Bronchial epithelial cell (primary cell): Measurements from ENCODE around the gene BRD1. TPM values are rescaled to one million over a fixed set of nuclear protein-coding genes. Genes with fewer than 3 reads are reported as not detected.
A peak's percentile ranks its signal among the peaks of the same experiment; 100 is the strongest.

Experiments used
- DNase-seq: peaks from one replicate; pipeline ENCODE4 v3.0.0-alpha.2; 2010; ENCODE audit warnings: low read depth
- FAIRE-seq: peaks from 2 replicates; lab custom pipeline; 2011; peaks lifted over from hg19 to GRCh38; lab: Jason Lieb, UNC
- H3K27me3 ChIP-seq: 2 replicates; pipeline ENCODE4 v1.5.1; 2011; ENCODE audit warnings: low read length; ENCODE audit not compliant: control insufficient read depth, insufficient read depth
- H3K36me3 ChIP-seq: 2 replicates; pipeline ENCODE4 v1.5.1; 2011; ENCODE audit warnings: low read length; ENCODE audit not compliant: control insufficient read depth, insufficient read depth
- H3K4me3 ChIP-seq: 2 replicates; pipeline ENCODE4 v1.5.1; 2011; ENCODE audit warnings: mild to moderate bottlenecking, low read depth, low read length, control low read depth
- CTCF ChIP-seq: IDR thresholded peaks from 2 replicates; pipeline ENCODE4 v1.5.1; 2011; ENCODE audit warnings: mild to moderate bottlenecking, moderate library complexity, low read length, control low read depth, inconsistent platforms; ENCODE audit not compliant: insufficient read depth, severe bottlenecking
- total RNA-seq: library from RNA; depleted of rRNA; stranded (reverse); fragments of >200 nt; gene quantifications from 2 replicates; pipeline ENCODE4 v1.2.1, GENCODE V29; 2014

BRD1 gene
- total RNA-seq, 1 donor from 2014 or later: 18.2 TPM

DNA sequence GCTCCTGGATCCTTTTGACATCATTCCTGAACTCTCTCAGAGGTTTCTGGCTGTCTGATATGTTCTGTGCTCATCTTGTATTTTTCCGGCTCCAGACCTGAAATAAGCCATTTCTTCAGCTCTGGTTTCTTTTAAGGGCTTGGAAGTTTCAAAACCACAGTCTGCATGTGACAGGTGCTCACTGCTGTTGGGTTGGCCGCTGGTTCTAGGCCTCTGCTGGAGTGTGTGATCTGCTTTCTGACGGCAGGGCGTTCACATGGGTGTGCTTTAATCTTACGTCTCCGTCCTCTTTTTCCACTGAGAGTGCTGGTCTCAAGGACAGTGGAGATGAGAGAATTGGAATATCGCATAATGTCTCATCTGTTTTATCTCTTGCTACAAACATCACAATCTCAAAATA is 36.3 kb upstream of the BRD1 start:
- H3K4me3 ChIP-seq: no peak overlapping the region
- no peaks in the 10 kb centered on the region for H3K36me3 ChIP-seq
- H3K27me3 ChIP-seq: no peaks in the 10 kb centered on the region
- FAIRE-seq: no peak
- TF ChIP-seq CTCF: no peak
- no peak for DNase-seq

GRCh38 chr22:49862496-49862776 is 34.8 kb upstream of the BRD1 start:
- DNase-seq (no peak), FAIRE-seq (no peak)

DNA sequence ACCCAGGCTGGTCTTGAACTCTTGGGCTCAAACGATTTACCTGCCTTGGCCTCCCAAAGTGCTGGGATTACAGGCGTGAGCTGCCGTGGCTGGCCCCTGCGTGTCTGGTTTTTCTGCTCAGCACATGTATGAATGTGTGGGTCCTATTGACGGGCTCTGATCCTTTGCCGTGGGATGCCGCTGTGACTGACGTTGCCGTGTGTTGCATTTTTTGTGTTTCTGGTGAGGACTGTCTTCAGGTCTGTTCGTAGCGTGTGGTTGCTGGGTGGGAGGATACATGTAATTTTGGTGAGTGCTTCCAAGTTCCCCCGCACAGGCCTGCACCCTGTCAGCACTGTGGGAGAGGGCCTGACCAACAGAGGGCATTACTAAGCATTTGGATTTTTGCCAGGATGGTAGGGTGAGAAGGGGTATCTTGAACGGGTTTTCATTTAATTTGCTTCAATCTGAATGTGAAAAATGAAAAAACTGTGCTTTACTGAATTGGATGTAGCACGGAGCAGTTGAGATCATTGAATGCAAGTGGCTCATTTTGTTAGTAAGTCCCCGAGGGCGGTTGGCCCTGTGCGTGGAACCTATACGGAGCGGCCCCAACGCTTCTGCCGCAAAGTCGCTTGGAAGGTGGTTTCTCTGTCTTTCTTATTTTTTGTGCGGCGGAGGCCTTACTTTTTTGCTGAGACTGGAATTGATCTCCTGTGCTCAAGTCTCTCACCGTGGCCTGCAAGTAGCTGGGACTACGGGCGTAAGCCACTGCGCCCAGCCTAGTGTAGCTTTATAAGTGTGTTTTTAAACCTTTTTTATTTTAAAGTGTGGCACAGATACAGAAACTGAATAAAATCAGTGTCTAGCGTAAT is 34.2 kb upstream of the BRD1 start:
- FAIRE-seq (peak; percentile 58), DNase-seq (no peak)
- Histone ChIP-seq H3K4me3 (no peak overlapping the region), H3K36me3 (peaks cover 2% of the 10 kb centered on the region), H3K27me3 (no peaks in the 10 kb centered on the region)
- TF ChIP-seq CTCF: no peak

More at GRCh38 chr22:49862496-49862776, 34.8 kb upstream of the BRD1 start:
- H3K27me3 ChIP-seq: no peaks in the 10 kb centered on the region
- no peak overlapping the region for H3K4me3 ChIP-seq
- no peak for TF ChIP-seq CTCF
- H3K36me3 ChIP-seq: peaks cover 2% of the 10 kb centered on the region

GRCh38 chr22:49858827-49859226 is 31.2 kb upstream of the BRD1 start:
- Histone ChIP-seq H3K27me3 (no peaks in the 10 kb centered on the region), H3K4me3 (no peak overlapping the region), H3K36me3 (peaks cover 2% of the 10 kb centered on the region)
- no peak for TF ChIP-seq CTCF
- FAIRE-seq: no peak
- DNase-seq: no peak

GRCh38 chr22:49856766-49857618 is 29.3 kb upstream of the BRD1 start:
- Histone ChIP-seq H3K36me3 (peaks cover 2% of the 10 kb centered on the region), H3K27me3 (no peaks in the 10 kb centered on the region), H3K4me3 (no peak overlapping the region)
- TF ChIP-seq CTCF: no peak
- FAIRE-seq (no peak), DNase-seq (no peak)
